Measurements from ENCODE around the gene ENAH.
"Not testable (repeated sequence)": the region's sequence is repeated elsewhere in the genome, so short reads cannot be mapped to it uniquely, and the experiment has no call there.

Gene ENAH

GRCh38 chr1:225635649-225636048, 17.3 kb downstream of the ENAH start:
- peaks cover 0 to 5% (median 2%) of the 10 kb centered on the region in 5 experiments for H3K9me3 ChIP-seq (ENCODE audit: control extremely low read depth in 1 of 5, control insufficient read depth in 4 of 5, insufficient read depth in 2 of 5, low read depth in 1 of 5, low read length in 4 of 5)
- no peak overlapping the region for H3K27ac ChIP-seq (ENCODE audit: insufficient read depth in 1 of 2, low read depth in 1 of 2, low read length in 2 of 2, poor library complexity in 1 of 2, severe bottlenecking in 2 of 2)
- H3K36me3 ChIP-seq (ENCODE audit: control insufficient read depth in 4 of 4, insufficient read depth in 4 of 4, low read length in 3 of 4) = no peaks in the 10 kb centered on the region
- no peaks in the 10 kb centered on the region for H3K4me1 ChIP-seq (ENCODE audit: control extremely low read depth in 1 of 4, control insufficient read depth in 4 of 4, insufficient read depth in 4 of 4, low read length in 3 of 4)
- ChIA-PET CTCF (no interaction called here), POLR2A (no interaction called here)
- H3K27me3 ChIP-seq (replicated peaks in 2 of 5; ENCODE audit: control insufficient read depth in 4 of 5, insufficient read depth in 5 of 5, low read length in 4 of 5) = no peaks in the 10 kb centered on the region
- H3K4me3 ChIP-seq (ENCODE audit: control insufficient read depth in 1 of 7, extremely low read depth in 1 of 7, insufficient read depth in 4 of 7, low read depth in 2 of 7, low read length in 6 of 7) = no peak overlapping the region
- DNase-seq = no peak

DNA sequence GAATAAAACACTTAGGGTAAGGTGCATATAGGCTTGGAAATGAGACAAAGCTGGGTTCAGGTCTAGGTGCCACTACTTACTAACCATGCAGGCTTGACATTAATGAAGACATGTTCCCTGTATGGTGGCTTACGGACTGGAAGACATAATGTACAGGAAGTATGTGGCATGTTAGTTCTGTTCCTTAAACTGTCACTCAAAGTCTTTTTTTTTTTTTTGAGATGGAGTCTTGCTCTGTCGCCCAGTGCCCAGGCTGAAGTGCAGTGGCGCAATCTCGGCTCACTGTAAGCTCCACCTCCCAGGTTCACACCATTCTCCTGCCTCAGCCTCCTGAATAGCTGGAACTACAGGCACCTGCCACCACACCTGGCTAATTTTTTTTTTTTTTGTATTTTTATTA, 20.1 kb downstream of the ENAH start:
- CTCF ChIA-PET = interaction anchor here (0.6 kb wide), 1 partner anchor 82 kb away, joined by 3 read pairs; no protein-coding TSS in a partner anchor
- H3K4me1 ChIP-seq (ENCODE audit: control extremely low read depth in 1 of 4, control insufficient read depth in 4 of 4, insufficient read depth in 4 of 4, low read length in 3 of 4); H3K9me3 ChIP-seq (ENCODE audit: control extremely low read depth in 1 of 5, control insufficient read depth in 4 of 5, insufficient read depth in 2 of 5, low read depth in 1 of 5, low read length in 4 of 5); POLR2A ChIA-PET; H3K4me3 ChIP-seq (ENCODE audit: control insufficient read depth in 1 of 7, extremely low read depth in 1 of 7, insufficient read depth in 4 of 7, low read depth in 2 of 7, low read length in 6 of 7); H3K36me3 ChIP-seq (ENCODE audit: control insufficient read depth in 4 of 4, insufficient read depth in 4 of 4, low read length in 3 of 4); H3K27me3 ChIP-seq (replicated peaks in 2 of 5; ENCODE audit: control insufficient read depth in 4 of 5, insufficient read depth in 5 of 5, low read length in 4 of 5); H3K27ac ChIP-seq (ENCODE audit: insufficient read depth in 1 of 2, low read depth in 1 of 2, low read length in 2 of 2, poor library complexity in 1 of 2, severe bottlenecking in 2 of 2): not testable (repeated sequence)
- 20% methylated on average over 1 of the region's 4 CpGs for WGBS (ENCODE audit: insufficient coverage)
- peak in 1 of 3 donors; percentile 4 for DNase-seq

DNA sequence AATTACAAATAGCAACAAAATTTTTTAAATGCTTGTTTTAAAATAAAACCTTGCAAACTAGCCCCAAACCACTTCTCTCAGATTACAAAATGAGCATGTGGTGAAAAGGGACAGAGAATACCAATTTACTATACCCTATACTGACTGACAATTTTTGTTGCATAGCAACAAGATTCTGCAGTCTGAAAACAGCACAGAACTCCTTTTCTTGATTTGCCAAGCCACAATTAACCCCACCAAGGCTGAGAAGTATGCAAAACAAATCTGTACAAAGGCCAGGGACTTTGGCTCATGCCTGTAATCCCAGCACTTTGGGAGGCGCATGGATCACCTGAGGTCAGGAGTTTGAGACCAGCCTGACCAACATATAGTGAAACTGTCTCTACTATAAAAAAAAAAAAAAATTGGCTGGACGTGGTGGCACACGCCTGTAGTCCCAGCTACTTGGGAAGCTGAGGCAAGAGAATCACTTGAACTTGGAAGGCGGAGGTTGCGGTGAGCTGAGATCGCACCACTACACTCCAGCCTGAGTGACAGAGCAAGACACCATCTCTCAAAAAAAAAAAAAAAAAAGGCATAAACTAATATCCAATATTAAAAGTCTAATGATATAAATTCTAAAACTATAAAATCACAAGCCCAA, 21.8 kb downstream of the ENAH start:
- ChIA-PET CTCF (no interaction called here), POLR2A (no interaction called here)
- no CpG with 5 or more reads among the region's 6 CpGs for WGBS (ENCODE audit: insufficient coverage)

GRCh38 chr1:225629483-225629882, 23.4 kb downstream of the ENAH start:
- no peak for DNase-seq
- no peak overlapping the region for H3K27ac ChIP-seq (ENCODE audit: insufficient read depth in 1 of 2, low read depth in 1 of 2, low read length in 2 of 2, poor library complexity in 1 of 2, severe bottlenecking in 2 of 2)
- 100% methylated on average over 2 of the region's 3 CpGs for WGBS (ENCODE audit: insufficient coverage)
- no peaks in the 10 kb centered on the region for H3K4me1 ChIP-seq (ENCODE audit: control extremely low read depth in 1 of 4, control insufficient read depth in 4 of 4, insufficient read depth in 4 of 4, low read length in 3 of 4)
- POLR2A ChIA-PET = no interaction called here
- no peak overlapping the region for H3K4me3 ChIP-seq (ENCODE audit: control insufficient read depth in 1 of 7, extremely low read depth in 1 of 7, insufficient read depth in 4 of 7, low read depth in 2 of 7, low read length in 6 of 7)
- CTCF ChIA-PET = interaction anchor here (0.6 kb wide), 2 partner anchors 124 to 572 kb away, joined by 3 read pairs; no protein-coding TSS in a partner anchor
- no peaks in the 10 kb centered on the region for H3K36me3 ChIP-seq (ENCODE audit: control insufficient read depth in 4 of 4, insufficient read depth in 4 of 4, low read length in 3 of 4)
- no peaks in the 10 kb centered on the region for H3K9me3 ChIP-seq (ENCODE audit: control extremely low read depth in 1 of 5, control insufficient read depth in 4 of 5, insufficient read depth in 2 of 5, low read depth in 1 of 5, low read length in 4 of 5)
- H3K27me3 ChIP-seq (replicated peaks in 2 of 5; ENCODE audit: control insufficient read depth in 4 of 5, insufficient read depth in 5 of 5, low read length in 4 of 5) = no peaks in the 10 kb centered on the region

More for the DNA sequence above, 21.8 kb downstream of the ENAH start:
- DNase-seq = no peak
- no peaks in the 10 kb centered on the region for H3K27me3 ChIP-seq (replicated peaks in 2 of 5; ENCODE audit: control insufficient read depth in 4 of 5, insufficient read depth in 5 of 5, low read length in 4 of 5)
- H3K4me3 ChIP-seq (ENCODE audit: control insufficient read depth in 1 of 7, extremely low read depth in 1 of 7, insufficient read depth in 4 of 7, low read depth in 2 of 7, low read length in 6 of 7) = no peak overlapping the region
- no peaks in the 10 kb centered on the region for H3K9me3 ChIP-seq (ENCODE audit: control extremely low read depth in 1 of 5, control insufficient read depth in 4 of 5, insufficient read depth in 2 of 5, low read depth in 1 of 5, low read length in 4 of 5)
- no peaks in the 10 kb centered on the region for H3K36me3 ChIP-seq (ENCODE audit: control insufficient read depth in 4 of 4, insufficient read depth in 4 of 4, low read length in 3 of 4)
- no peak overlapping the region for H3K27ac ChIP-seq (ENCODE audit: insufficient read depth in 1 of 2, low read depth in 1 of 2, low read length in 2 of 2, poor library complexity in 1 of 2, severe bottlenecking in 2 of 2)
- no peaks in the 10 kb centered on the region for H3K4me1 ChIP-seq (ENCODE audit: control extremely low read depth in 1 of 4, control insufficient read depth in 4 of 4, insufficient read depth in 4 of 4, low read length in 3 of 4)

DNA sequence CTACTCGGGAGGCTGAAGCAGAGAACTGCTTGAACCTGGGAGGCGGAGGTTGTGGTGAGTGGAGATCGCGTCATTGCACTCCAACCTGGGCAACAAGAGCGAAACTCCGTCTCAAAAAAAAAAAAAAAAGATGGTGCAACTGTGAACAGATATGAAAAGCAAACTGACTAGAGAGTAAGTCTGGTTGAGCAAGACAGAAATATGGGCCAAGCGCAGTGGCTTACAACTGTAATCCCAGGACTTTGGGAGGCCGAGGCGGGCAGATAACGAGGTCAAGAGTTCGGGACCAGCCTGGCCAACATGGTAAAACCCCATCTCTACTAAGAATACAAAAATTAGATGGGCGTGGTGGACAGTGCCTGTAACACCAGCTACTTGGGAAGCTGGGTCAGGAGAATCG, 24.1 kb downstream of the ENAH start:
- H3K27ac ChIP-seq (ENCODE audit: insufficient read depth in 1 of 2, low read depth in 1 of 2, low read length in 2 of 2, poor library complexity in 1 of 2, severe bottlenecking in 2 of 2); H3K27me3 ChIP-seq (replicated peaks in 2 of 5; ENCODE audit: control insufficient read depth in 4 of 5, insufficient read depth in 5 of 5, low read length in 4 of 5); H3K4me1 ChIP-seq (ENCODE audit: control extremely low read depth in 1 of 4, control insufficient read depth in 4 of 4, insufficient read depth in 4 of 4, low read length in 3 of 4); H3K9me3 ChIP-seq (ENCODE audit: control extremely low read depth in 1 of 5, control insufficient read depth in 4 of 5, insufficient read depth in 2 of 5, low read depth in 1 of 5, low read length in 4 of 5); H3K36me3 ChIP-seq (ENCODE audit: control insufficient read depth in 4 of 4, insufficient read depth in 4 of 4, low read length in 3 of 4); POLR2A ChIA-PET; H3K4me3 ChIP-seq (ENCODE audit: control insufficient read depth in 1 of 7, extremely low read depth in 1 of 7, insufficient read depth in 4 of 7, low read depth in 2 of 7, low read length in 6 of 7); DNase-seq: not testable (repeated sequence)
- 97% methylated on average over 9 of the region's 13 CpGs for WGBS (ENCODE audit: insufficient coverage)
- CTCF ChIA-PET = interaction anchor here (0.6 kb wide), 1 partner anchor 573 kb away, joined by 3 read pairs; no protein-coding TSS in a partner anchor

GRCh38 chr1:225627304-225627947, 25.5 kb downstream of the ENAH start:
- 100% methylated on average over 1 of the region's 2 CpGs for WGBS (ENCODE audit: insufficient coverage)
- Histone ChIP-seq H3K36me3 (ENCODE audit: control insufficient read depth in 4 of 4, insufficient read depth in 4 of 4, low read length in 3 of 4) (no peaks in the 10 kb centered on the region), H3K4me1 (ENCODE audit: control extremely low read depth in 1 of 4, control insufficient read depth in 4 of 4, insufficient read depth in 4 of 4, low read length in 3 of 4) (no peaks in the 10 kb centered on the region), H3K4me3 (ENCODE audit: control insufficient read depth in 1 of 7, extremely low read depth in 1 of 7, insufficient read depth in 4 of 7, low read depth in 2 of 7, low read length in 6 of 7) (no peak overlapping the region), H3K27ac (ENCODE audit: insufficient read depth in 1 of 2, low read depth in 1 of 2, low read length in 2 of 2, poor library complexity in 1 of 2, severe bottlenecking in 2 of 2) (no peak overlapping the region), H3K27me3 (replicated peaks in 2 of 5; ENCODE audit: control insufficient read depth in 4 of 5, insufficient read depth in 5 of 5, low read length in 4 of 5) (no peaks in the 10 kb centered on the region), H3K9me3 (ENCODE audit: control extremely low read depth in 1 of 5, control insufficient read depth in 4 of 5, insufficient read depth in 2 of 5, low read depth in 1 of 5, low read length in 4 of 5) (no peaks in the 10 kb centered on the region)
- POLR2A ChIA-PET = no interaction called here
- CTCF ChIA-PET = interaction anchor here (0.9 to 1.2 kb wide), 2 partner anchors 10 to 11 kb away, joined by 3 to 4 read pairs; no protein-coding TSS in a partner anchor
- DNase-seq = no peak

DNA sequence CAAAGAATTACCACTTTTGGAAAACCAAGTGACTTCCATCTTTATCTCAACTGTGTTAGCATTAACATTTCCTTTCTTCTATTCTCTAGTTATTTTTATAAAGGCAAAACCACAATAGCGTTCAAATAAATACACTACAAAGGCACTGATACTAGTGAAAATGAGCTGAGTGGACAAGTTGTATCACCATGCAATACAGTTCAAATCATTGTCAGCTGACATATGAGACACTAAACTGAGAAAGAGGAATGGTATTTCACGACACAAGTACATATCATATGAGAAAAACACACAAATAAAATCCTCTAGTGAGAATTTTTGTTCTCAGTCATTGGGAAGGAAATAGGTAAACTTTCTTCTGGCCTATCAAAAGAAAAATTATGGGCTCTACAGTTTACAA, 26.2 kb downstream of the ENAH start:
- H3K4me3 ChIP-seq (ENCODE audit: control insufficient read depth in 1 of 7, extremely low read depth in 1 of 7, insufficient read depth in 4 of 7, low read depth in 2 of 7, low read length in 6 of 7) = no peak overlapping the region
- ChIA-PET POLR2A (no interaction called here), CTCF (interaction anchor here (1.2 kb wide), 1 partner anchor 11 kb away, joined by 4 read pairs; no protein-coding TSS in a partner anchor)
- no peaks in the 10 kb centered on the region for H3K36me3 ChIP-seq (ENCODE audit: control insufficient read depth in 4 of 4, insufficient read depth in 4 of 4, low read length in 3 of 4)
- no peaks in the 10 kb centered on the region for H3K4me1 ChIP-seq (ENCODE audit: control extremely low read depth in 1 of 4, control insufficient read depth in 4 of 4, insufficient read depth in 4 of 4, low read length in 3 of 4)
- no peaks in the 10 kb centered on the region for H3K9me3 ChIP-seq (ENCODE audit: control extremely low read depth in 1 of 5, control insufficient read depth in 4 of 5, insufficient read depth in 2 of 5, low read depth in 1 of 5, low read length in 4 of 5)
- no peak for DNase-seq
- WGBS (ENCODE audit: insufficient coverage) = no CpG with 5 or more reads among the region's 2 CpGs
- no peak overlapping the region for H3K27ac ChIP-seq (ENCODE audit: insufficient read depth in 1 of 2, low read depth in 1 of 2, low read length in 2 of 2, poor library complexity in 1 of 2, severe bottlenecking in 2 of 2)
- no peaks in the 10 kb centered on the region for H3K27me3 ChIP-seq (replicated peaks in 2 of 5; ENCODE audit: control insufficient read depth in 4 of 5, insufficient read depth in 5 of 5, low read length in 4 of 5)

Measured in common myeloid progenitor, CD34-positive (primary cell).